Measurements from ENCODE around the gene MMP14.
"Not testable (repeated sequence)": the region's sequence is repeated elsewhere in the genome, so short reads cannot be mapped to it uniquely, and the experiment has no call there.

The MMP14 gene

DNA sequence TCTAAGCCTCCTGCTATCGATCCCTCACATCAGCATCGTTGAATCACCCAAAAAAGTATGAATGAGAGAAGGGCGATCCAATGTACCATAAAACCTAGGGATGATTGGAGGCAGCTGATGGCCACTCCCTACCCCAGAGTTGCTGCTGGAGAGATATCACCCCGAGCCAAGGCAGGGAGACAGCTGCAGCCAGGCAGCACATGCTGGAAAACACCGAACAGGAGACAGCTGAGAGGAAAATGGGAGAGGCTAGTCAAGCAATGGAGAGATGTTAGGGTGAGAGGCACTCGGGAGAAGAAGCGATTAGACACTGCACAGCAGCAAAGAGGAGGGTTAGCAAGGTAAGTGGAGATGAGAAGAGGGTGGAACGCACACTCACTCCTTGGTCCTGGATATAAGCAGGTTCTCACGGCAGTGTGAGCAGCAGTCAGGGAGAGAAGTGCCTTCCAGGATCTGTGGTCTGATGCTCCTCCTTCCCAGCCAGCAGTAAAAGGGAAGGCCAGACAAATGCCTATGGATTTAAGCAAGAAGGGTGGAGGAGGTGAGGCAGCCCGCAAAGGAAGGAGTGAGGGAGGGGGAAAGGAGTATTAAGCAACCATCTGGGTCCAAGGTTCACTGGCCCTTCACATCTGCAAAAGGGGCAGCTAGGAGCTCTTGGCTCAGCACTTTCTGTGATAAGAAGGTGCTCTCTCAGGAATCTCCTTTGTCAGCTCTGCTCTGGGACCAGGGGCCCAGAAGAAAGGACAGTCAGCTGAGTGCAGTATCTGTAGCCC, 21.3 kb upstream of the MMP14 start, which contains the start of gene SLC7A7:
SLC7A7 (minus strand) TSS at position 495 of the 773 bp plus-strand sequence. CDS start 2,037 bp downstream, outside the sequence.
- no peak for DNase-seq

GRCh38 chr14:22819151-22819988, 17.0 kb upstream of the MMP14 start:
- no peak for DNase-seq

GRCh38 chr14:22820731-22821130, 15.7 kb upstream of the MMP14 start:
- DNase-seq: peak; percentile 35

DNA sequence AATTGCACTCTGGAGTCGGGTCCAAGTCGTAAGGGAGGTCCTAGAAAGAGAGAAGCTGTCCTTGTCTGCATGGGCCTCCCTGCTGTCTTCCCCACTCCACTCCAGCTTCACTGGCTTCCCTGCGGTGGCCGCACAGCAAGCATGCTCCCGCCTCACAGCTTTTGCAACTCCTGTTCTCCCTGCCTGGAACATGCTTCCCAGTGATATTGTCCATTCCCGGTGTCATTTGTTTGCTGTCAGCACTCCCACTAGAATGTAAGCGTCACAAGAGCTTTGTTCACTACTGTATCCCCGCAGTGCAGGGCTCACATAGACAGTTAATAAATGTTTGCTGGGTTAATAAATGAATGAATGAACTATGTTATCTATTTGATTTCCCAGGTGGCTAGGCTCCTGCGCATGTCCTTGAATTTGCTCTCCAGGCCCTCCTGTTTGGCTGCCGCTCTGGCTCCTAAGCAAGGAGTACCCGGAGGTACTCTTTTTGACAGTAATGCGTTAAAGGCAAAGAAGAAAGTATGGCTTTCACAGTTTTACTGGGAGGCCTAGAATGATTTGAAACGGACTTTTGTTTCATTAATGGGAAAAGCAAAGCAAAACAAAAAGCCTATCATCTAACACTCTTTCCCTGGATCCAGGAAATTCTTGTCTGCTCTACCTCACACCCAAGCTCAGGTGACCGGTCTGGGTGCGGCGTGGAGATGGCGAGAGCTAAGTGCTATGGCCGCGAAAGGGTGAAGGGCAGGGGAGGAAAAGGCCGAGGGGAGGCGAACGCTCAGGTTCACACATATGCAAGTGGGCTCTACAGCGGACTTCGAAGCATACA, 15.0 kb upstream of the MMP14 start:
- DNase-seq: peak; percentile 83

- no peak for DNase-seq
Measured at GRCh38 chr14:22822016-22822570, 14.3 kb upstream of the MMP14 start.

DNA sequence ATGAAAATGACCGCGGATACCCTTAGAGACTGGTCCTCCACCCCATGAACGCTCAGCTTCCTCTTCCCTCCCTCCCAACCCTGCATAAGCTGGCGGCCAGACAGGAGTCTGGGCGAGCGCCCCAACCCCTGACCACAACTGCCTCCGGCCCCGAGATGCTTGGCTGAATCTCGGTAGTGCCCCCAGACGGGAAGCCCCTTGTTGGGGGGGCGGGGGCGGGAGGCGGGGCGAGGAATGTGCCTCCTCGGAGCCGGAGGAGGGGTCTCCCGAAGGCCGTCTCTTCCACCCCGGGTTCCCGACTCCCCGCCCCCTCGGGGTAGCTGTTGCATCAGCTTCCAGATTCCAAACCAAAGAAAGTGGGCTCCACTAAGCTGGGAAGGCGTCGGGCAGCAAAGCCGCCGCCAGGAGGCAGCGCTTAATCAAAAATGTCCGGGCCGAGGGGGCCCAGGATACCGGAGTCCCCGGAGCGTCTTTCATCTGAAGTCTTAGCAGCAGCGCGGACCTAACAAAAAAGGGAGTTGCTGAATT, 13.8 kb upstream of the MMP14 start:
- no peak for DNase-seq

- DNase-seq: no peak
Measured at GRCh38 chr14:22824711-22825359, 11.6 kb upstream of the MMP14 start.

DNA sequence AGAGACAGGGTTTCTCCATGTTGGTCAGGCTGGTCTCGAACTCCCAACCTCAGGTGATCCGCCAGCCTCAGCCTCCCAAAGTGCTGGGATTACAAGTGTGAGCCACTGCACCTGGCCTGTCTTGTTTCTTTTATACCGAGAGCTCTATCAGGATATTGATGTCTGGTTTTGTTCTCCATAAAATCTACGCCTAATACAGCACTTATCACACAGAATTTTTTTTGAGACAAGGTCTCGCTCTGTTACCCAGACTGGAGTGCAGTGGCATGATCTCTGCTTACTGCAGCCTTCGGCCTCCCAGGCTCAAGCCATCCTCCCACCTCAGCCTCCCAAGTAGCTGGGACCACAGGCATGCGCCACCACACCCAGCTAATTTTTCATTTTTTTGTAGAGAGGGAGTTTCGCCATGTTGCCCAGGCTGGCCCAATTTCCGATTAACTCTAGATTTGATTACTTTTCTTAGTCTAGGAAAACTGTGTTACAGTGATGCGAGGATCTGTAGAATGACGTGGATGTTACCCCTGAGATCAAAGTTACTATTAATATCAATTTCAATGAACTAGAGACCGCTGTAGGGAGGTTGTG, 7.2 kb upstream of the MMP14 start:
- not testable (repeated sequence) for DNase-seq

- DNase-seq: peak; percentile 93
Measured at GRCh38 chr14:22829661-22830442, 6.5 kb upstream of the MMP14 start, which contains the start of gene MRPL52. Gene MRPL52, plus strand, starts transcription at chr14:22829887. Its CDS starts 26 bp downstream, at chr14:22829913.

DNA sequence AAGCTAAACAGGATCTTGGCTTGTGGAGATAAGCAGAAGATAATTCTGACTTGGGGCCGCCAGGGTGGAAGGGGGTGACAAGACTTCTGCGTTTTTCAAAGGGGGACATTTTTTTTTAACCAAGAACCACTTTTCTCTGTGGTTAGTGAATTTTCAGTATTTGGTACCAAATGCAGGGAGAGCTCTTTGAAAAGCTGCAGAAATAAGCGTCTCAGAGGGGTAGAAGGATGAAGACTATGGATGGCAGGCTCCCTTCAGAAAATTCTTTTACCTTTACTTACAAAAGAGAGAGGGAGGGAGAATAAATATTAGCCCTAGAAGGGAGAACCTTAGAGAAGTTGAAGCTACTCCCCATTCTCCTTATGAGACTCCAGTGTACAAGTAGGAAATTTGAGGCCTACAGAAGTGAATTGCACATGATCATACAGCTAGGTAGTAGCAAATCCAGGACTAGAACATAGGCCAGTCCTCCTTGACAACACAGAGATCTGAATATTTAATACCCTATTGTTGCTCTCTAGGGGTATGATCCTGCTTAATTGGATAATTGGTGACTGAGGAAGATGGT, 5.9 kb upstream of the MMP14 start:
- DNase-seq: no peak

GRCh38 chr14:22835505-22835904, 880 bp upstream of the MMP14 start:
- DNase-seq: no peak

- DNase-seq: no peak
Measured at GRCh38 chr14:22837114-22837749, 847 bp downstream of the MMP14 start.

GRCh38 chr14:22837750-22838538, 1.6 kb downstream of the MMP14 start:
- DNase-seq: no peak

- DNase-seq: no peak
Measured at GRCh38 chr14:22838631-22839041, 2.3 kb downstream of the MMP14 start.

GRCh38 chr14:22839159-22839779, 2.9 kb downstream of the MMP14 start:
- DNase-seq: no peak

DNA sequence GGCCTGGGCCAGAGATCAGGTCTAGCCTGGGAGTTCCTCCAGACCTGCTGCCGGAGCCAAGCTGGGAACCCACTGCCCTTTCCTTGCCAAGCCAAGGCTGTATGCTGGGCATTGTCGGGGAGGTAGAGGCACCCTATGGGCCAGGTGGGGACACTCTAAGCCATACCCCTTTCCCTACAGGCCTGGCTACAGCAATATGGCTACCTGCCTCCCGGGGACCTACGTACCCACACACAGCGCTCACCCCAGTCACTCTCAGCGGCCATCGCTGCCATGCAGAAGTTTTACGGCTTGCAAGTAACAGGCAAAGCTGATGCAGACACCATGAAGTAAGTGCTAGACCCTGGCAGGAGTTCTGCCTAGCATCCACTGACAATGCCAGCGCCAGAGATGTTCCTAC, 4.9 kb downstream of the MMP14 start:
- no peak for DNase-seq

- no peak for DNase-seq
Measured at GRCh38 chr14:22841769-22842168, 5.4 kb downstream of the MMP14 start.
